ENCODE measurements around the gene SIGLEC10. TPM values are rescaled to one million over a fixed set of nuclear protein-coding genes. Genes with fewer than 3 reads are reported as not detected.

Gene SIGLEC10
- total RNA-seq, 1 experiment from 2014 or later, result not detected

DNA sequence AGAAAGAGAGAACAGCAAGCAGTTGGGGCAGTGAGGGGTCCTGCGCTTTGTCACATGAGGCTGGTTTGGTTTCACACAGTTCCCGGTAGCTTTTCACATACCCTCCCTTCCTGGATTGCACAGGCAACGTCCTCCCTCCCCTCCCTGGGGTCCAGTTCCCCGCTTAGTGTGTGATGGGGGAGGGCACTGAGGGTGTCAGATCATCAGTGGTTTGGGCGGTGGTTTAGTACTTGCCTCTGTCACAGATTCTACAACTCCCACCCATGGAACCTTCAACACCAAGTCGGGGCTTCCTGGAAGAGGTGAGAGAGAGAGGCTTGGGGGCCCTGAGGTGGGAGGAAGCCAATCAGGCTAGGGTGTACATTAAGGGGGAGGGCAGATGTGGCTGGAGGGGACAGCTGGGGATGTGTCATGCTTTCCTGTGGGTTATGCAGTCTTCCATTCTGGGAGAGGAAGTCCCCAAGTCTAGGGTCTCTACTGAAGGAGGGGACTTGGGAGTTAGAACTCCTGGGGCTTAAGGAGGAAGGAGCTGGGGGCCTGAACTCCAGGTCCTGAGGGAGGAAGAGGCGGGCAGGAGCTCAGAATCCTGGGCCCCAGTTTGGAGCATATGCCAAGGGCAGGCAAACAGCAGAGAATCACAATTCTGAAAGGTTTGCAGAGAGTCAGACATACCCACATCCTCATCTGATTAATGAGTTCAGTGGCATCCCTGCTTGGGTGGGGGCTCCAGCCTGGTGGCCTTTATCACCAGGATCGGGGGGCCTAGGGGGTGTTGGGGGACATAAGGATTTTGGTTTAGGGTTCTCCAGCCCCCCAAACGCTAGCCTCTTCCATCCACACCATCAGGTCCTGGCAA, 44.6 kb downstream of the SIGLEC10 start, which contains the start of gene NKG7:
Gene NKG7 (minus strand): TSS at position 6 of the 856 bp plus-strand sequence. CDS start 119 bp downstream, outside the sequence.
- TF ChIP-seq CEBPB (IDR thresholded peaks at IDR 0.05; ENCODE audit: low read depth) (no peak), FOSL1 (IDR thresholded peaks at IDR 0.05; ENCODE audit: low read depth) (no peak), EZH2 (IDR thresholded peaks at IDR 0.05) (no peak), TCF7L2 (IDR thresholded peaks at IDR 0.05; ENCODE audit: borderline replicate concordance, extremely low read depth, insufficient read depth, insufficient read length) (no peak)

DNA sequence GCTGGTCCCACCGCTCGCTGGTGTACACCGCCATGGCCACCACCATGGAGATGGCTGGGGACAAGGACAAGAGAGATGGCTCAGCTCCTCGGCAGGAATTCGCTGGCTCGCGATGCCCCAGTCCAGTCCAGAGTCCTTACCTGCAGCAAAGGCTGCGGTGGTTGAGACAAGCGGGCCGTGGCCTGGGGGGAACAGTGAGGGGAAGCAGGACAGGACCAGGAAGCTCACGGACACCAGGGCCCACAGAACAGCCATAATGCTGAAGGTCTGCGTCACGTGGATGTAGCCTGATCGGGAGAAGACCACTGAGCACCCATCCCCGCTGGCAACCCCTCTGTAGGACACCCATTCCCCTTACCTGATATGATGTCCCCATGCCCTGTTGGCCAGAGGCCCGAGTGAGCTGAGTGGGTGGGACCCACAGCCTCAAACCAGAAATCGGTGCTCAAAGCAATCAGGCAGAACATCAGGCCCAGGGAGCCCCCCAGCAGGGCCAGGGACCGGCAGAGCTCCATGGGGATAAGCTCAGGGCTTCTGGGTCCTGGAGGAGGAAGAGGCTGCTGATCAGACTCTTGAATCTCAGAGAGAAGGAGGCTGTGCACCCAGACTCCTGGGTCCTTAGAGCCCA, 45.3 kb downstream of the SIGLEC10 start:
- H2AFZ ChIP-seq (ENCODE audit: low read depth, low read length, poor library complexity, severe bottlenecking), result no peak overlapping the region
- no TSS peak for BruUV-seq (replicated peaks)
- H3K9me2 ChIP-seq (ENCODE audit: insufficient read depth), result no peaks in the 10 kb centered on the region
- H3K27me3 ChIP-seq (ENCODE audit: insufficient read depth, low read length), result no peaks in the 10 kb centered on the region
- H3K9ac ChIP-seq (ENCODE audit: low read length), result no peak overlapping the region
- no peak overlapping the region for H3K4me3 ChIP-seq (replicated peaks in 1 of 2; ENCODE audit: low read depth in 1 of 2, low read length in 2 of 2)
- ChIA-PET CTCF (no interaction called here), POLR2A (interaction anchor here (1.3 kb wide), 1 partner anchor 22 kb away, joined by 4 read pairs; no protein-coding TSS in a partner anchor), RAD21 (ENCODE audit: low non-redundant PET in 1 of 2, low total read pairs in 2 of 2, uncharacterized antibody in 2 of 2, unreplicated experiment in 2 of 2) (no interaction called here)
- peaks cover 2% of the 10 kb centered on the region; the same call in 1 of the 2 replicates for H3K79me2 ChIP-seq (ENCODE audit: insufficient read depth, low read length)
- H3K4me2 ChIP-seq (ENCODE audit: low read length), result no peak overlapping the region
- H3K9me3 ChIP-seq (ENCODE audit: control insufficient read depth in 1 of 2, insufficient read depth in 1 of 2, low read depth in 1 of 2, low read length in 2 of 2), result no peaks in the 10 kb centered on the region
- no peaks in the 10 kb centered on the region for H3K36me3 ChIP-seq (ENCODE audit: control insufficient read depth in 1 of 2, insufficient read depth in 2 of 2, low read length in 2 of 2)
- H3K4me1 ChIP-seq (ENCODE audit: control insufficient read depth in 1 of 2, insufficient read depth in 2 of 2, low read length in 2 of 2), result peaks cover 5 to 12% of the 10 kb centered on the region in 2 experiments; a peak in 3 of 4 replicates
- DNase-seq (ENCODE audit: low read depth, low spot score) (no peak), ATAC-seq (no peak)
- no peaks in the 10 kb centered on the region for H4K20me1 ChIP-seq (ENCODE audit: insufficient read depth)
- H3K27ac ChIP-seq (ENCODE audit: low read depth, low read length), result no peak overlapping the region
- intact Hi-C loops (cut with micrococcal nuclease), result no loop called here
- TF ChIP-seq ZBTB33 (IDR thresholded peaks at IDR 0.05; ENCODE audit: extremely low read depth, insufficient replicate concordance, low read length) (no peak), ZNF274 (IDR thresholded peaks at IDR 0.05; ENCODE audit: low read depth, low read length) (no peak), SIN3A (IDR thresholded peaks at IDR 0.05; ENCODE audit: low read depth) (no peak), EZH2phosphoT487 (IDR thresholded peaks at IDR 0.05; ENCODE audit: borderline replicate concordance) (no peak), SRF (IDR thresholded peaks at IDR 0.05; ENCODE audit: low read depth) (no peak), CTCF (IDR thresholded peaks at IDR 0.05 in 2 of 3, conservative IDR thresholded peaks at IDR 0.05 in 1 of 3; ENCODE audit: borderline replicate concordance in 1 of 3, insufficient read depth in 1 of 3, low read depth in 2 of 3, low read length in 2 of 3) (no peak), SP1 (IDR thresholded peaks at IDR 0.05; ENCODE audit: low read depth) (no peak), EZH2 (IDR thresholded peaks at IDR 0.05) (no peak), CEBPB (IDR thresholded peaks at IDR 0.05; ENCODE audit: low read depth) (no peak), EGR1 (IDR thresholded peaks at IDR 0.05; ENCODE audit: low read depth) (no peak)
- TF ChIP-seq, protein P1, sequence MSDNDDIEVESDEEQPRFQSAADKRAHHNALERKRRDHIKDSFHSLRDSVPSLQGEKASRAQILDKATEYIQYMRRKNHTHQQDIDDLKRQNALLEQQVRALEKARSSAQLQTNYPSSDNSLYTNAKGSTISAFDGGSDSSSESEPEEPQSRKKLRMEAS (IDR thresholded peaks at IDR 0.05), result no peak

More for the DNA sequence above, 44.6 kb downstream of the SIGLEC10 start, which contains the start of gene NKG7:
- no peaks in the 10 kb centered on the region for H3K79me2 ChIP-seq (ENCODE audit: insufficient read depth, low read length)
- BruUV-seq (replicated peaks), result no TSS peak
- intact Hi-C loops (cut with micrococcal nuclease), result no loop called here
- no peak within 1 kb of the TSS for H3K27ac ChIP-seq (ENCODE audit: low read depth, low read length)
- H3K36me3 ChIP-seq (ENCODE audit: control insufficient read depth in 1 of 2, insufficient read depth in 2 of 2, low read length in 2 of 2), result no peaks in the 10 kb centered on the region
- H3K9me3 ChIP-seq (ENCODE audit: control insufficient read depth in 1 of 2, insufficient read depth in 1 of 2, low read depth in 1 of 2, low read length in 2 of 2), result no peaks in the 10 kb centered on the region
- CTCF ChIA-PET, result no interaction called here
- H3K27me3 ChIP-seq (ENCODE audit: insufficient read depth, low read length), result no peaks in the 10 kb centered on the region
- peaks cover 5 to 10% of the 10 kb centered on the region in 2 experiments; a peak in 3 of 4 replicates for H3K4me1 ChIP-seq (ENCODE audit: control insufficient read depth in 1 of 2, insufficient read depth in 2 of 2, low read length in 2 of 2)
- no peak within 1 kb of the TSS for H3K9ac ChIP-seq (ENCODE audit: low read length)
- H4K20me1 ChIP-seq (ENCODE audit: insufficient read depth), result no peaks in the 10 kb centered on the region
- POLR2A ChIA-PET, result interaction anchor here (1.3 kb wide), 1 partner anchor 21 kb away, joined by 4 read pairs; no protein-coding TSS in a partner anchor
- ATAC-seq (no peak), DNase-seq (ENCODE audit: low read depth, low spot score) (no peak)
- RAD21 ChIA-PET (ENCODE audit: low non-redundant PET in 1 of 2, low total read pairs in 2 of 2, uncharacterized antibody in 2 of 2, unreplicated experiment in 2 of 2), result no interaction called here
- no peak within 1 kb of the TSS for H2AFZ ChIP-seq (ENCODE audit: low read depth, low read length, poor library complexity, severe bottlenecking)
- no peak within 1 kb of the TSS for H3K4me2 ChIP-seq (ENCODE audit: low read length)
- H3K9me2 ChIP-seq (ENCODE audit: insufficient read depth), result no peaks in the 10 kb centered on the region
- no peak within 1 kb of the TSS for H3K4me3 ChIP-seq (replicated peaks in 1 of 2; ENCODE audit: low read depth in 1 of 2, low read length in 2 of 2)

Data from HCT116 (cell line).